H1 (cell line): ENCODE measurements around the gene DMWD. TPM values are rescaled to one million over a fixed set of nuclear protein-coding genes. Genes with fewer than 3 reads are reported as not detected.

Experiments used
- CTCF ChIA-PET: fragments of 300-600 bp; sonication (Branson Sonifier 250); formaldehyde crosslinking; loops from one replicate; lab custom pipeline; 2021; ENCODE audit not compliant: partially characterized antibody; lab: Charles Lee
- POLR2A ChIA-PET: fragments of 300-600 bp; sonication (Branson Sonifier 250); formaldehyde crosslinking; loops from one replicate; lab custom pipeline; 2021; ENCODE audit warnings: inconsistent platforms; ENCODE audit not compliant: partially characterized antibody; lab: Charles Lee
- DNase-seq, 2 experiments: peaks; one replicate each; pipeline versions ENCODE4 v3.0.0 to v3.0.0-alpha.2; 2010 to 2022; ENCODE audit warnings: low spot score in 2 of 2, low read depth in 1 of 2, mixed read lengths in 1 of 2
- FAIRE-seq: peaks from 2 replicates; lab custom pipeline; 2011; peaks lifted over from hg19 to GRCh38; lab: Jason Lieb, UNC
- H2AFZ ChIP-seq: 2 replicates; pipeline ENCODE4 v1.8.1; 2012; ENCODE audit warnings: low read length, inconsistent platforms
- H2AK5ac ChIP-seq: 2 replicates; pipeline ENCODE4 v1.6.1; 2013; ENCODE audit warnings: low read depth, low read length
- H2BK120ac ChIP-seq: replicated peaks from 2 replicates; pipeline ENCODE3; 2013; ENCODE audit warnings: low read depth, low read length, inconsistent platforms
- H2BK12ac ChIP-seq: 2 replicates; pipeline ENCODE4 v1.6.1; 2013; ENCODE audit warnings: low read depth, low read length
- H2BK15ac ChIP-seq: 2 replicates; pipeline ENCODE4 v1.6.1; 2013; ENCODE audit warnings: low read length
- H2BK20ac ChIP-seq: 2 replicates; pipeline ENCODE4 v1.6.1; 2013; ENCODE audit warnings: low read length
- H2BK5ac ChIP-seq: 2 replicates; pipeline ENCODE4 v1.6.1; 2013; ENCODE audit warnings: low read depth, low read length
- H3K14ac ChIP-seq: 2 replicates; pipeline ENCODE4 v1.6.1; 2013; ENCODE audit warnings: inconsistent platforms; ENCODE audit not compliant: insufficient read length
- H3K18ac ChIP-seq: 2 replicates; pipeline ENCODE4 v1.6.1; 2013; ENCODE audit warnings: low read length; ENCODE audit errors: extremely low read depth
- H3K23ac ChIP-seq: 2 replicates; pipeline ENCODE4 v1.6.1; 2013; ENCODE audit warnings: inconsistent platforms; ENCODE audit not compliant: insufficient read length
- H3K23me2 ChIP-seq: 2 replicates; pipeline ENCODE4 v1.6.1; 2013; ENCODE audit warnings: low read depth, low read length
- H3K27ac ChIP-seq: 2 replicates; pipeline ENCODE4 v1.6.1; 2011; ENCODE audit warnings: low read depth, low read length, inconsistent platforms
- H3K27me3 ChIP-seq, 4 experiments: replicated peaks in 1 of 4; 1 replicate in 1 of 4; 2 replicates in 3 of 4; pipeline versions ENCODE4 v1.6.1 to v1.8.1; 2011 to 2013; ENCODE audit warnings: low read length in 3 of 4, mild to moderate bottlenecking in 3 of 4, inconsistent platforms in 2 of 4, mixed read lengths in 2 of 4, moderate library complexity in 1 of 4; ENCODE audit not compliant: control insufficient read depth in 3 of 4, insufficient read depth in 3 of 4; ENCODE audit errors: extremely low read depth in 1 of 4
- H3K36me3 ChIP-seq, 4 experiments: 2 replicates each; pipeline versions ENCODE4 v1.6.1 to v1.8.1; 2011 to 2013; ENCODE audit warnings: mild to moderate bottlenecking in 4 of 4, low read length in 3 of 4, moderate library complexity in 2 of 4, control low read depth in 1 of 4, inconsistent platforms in 1 of 4; ENCODE audit not compliant: insufficient read depth in 4 of 4, control insufficient read depth in 2 of 4
- H3K4ac ChIP-seq: replicated peaks from 2 replicates; pipeline ENCODE3; 2013; ENCODE audit warnings: low read length, low read depth, mixed read lengths, inconsistent platforms; ENCODE audit not compliant: insufficient read length
- H3K4me1 ChIP-seq, 4 experiments: replicated peaks in 1 of 4; 1 replicate in 1 of 4; 2 replicates in 3 of 4; pipeline versions ENCODE4 v1.6.1 to v1.8.1; 2011 to 2013; ENCODE audit warnings: low read length in 3 of 4, inconsistent platforms in 2 of 4, mixed read lengths in 1 of 4; ENCODE audit not compliant: insufficient read depth in 4 of 4, control insufficient read depth in 3 of 4
- H3K4me2 ChIP-seq, 2 experiments: 2 replicates each; pipeline versions ENCODE4 v1.6.1 to v1.8.1; 2011 to 2013; ENCODE audit warnings: low read depth in 2 of 2, low read length in 2 of 2, control low read depth in 1 of 2, inconsistent platforms in 1 of 2, mild to moderate bottlenecking in 1 of 2; ENCODE audit not compliant: insufficient read depth in 1 of 2
- H3K4me3 ChIP-seq, 4 experiments: fragments of 200-600, 300-600 bp in 1 of 4; sonication (generic), shearing (Covaris generic), sonication (Bioruptor Twin) in 1 of 4; 2 replicates each; pipeline versions ENCODE4 v1.5.1 to v1.8.1; 2011 to 2016; ENCODE audit warnings: low read length in 4 of 4, low read depth in 3 of 4, control low read depth in 2 of 4, inconsistent platforms in 2 of 4, mild to moderate bottlenecking in 2 of 4, mixed read lengths in 1 of 4, moderate library complexity in 1 of 4; ENCODE audit not compliant: insufficient read depth in 2 of 4; ENCODE audit errors: extremely low read depth in 1 of 4
- H3K56ac ChIP-seq: replicated peaks from 2 replicates; pipeline ENCODE3; 2013; ENCODE audit warnings: low read depth, mild to moderate bottlenecking, mixed read lengths, low read length, inconsistent platforms; ENCODE audit not compliant: insufficient read length
- H3K79me1 ChIP-seq: 2 replicates; pipeline ENCODE4 v1.6.1; 2013; ENCODE audit warnings: low read depth, low read length, control low read depth
- H3K79me2 ChIP-seq, 2 experiments: 2 replicates each; pipeline versions ENCODE4 v1.6.1 to v1.8.1; 2012 to 2013; ENCODE audit warnings: low read length in 2 of 2, mild to moderate bottlenecking in 2 of 2, inconsistent platforms in 1 of 2; ENCODE audit not compliant: insufficient read depth in 2 of 2, control insufficient read depth in 1 of 2
- H3K9ac ChIP-seq, 4 experiments: replicated peaks in 1 of 4; 1 replicate in 1 of 4; 2 replicates in 3 of 4; pipeline versions ENCODE4 v1.6.1 to v1.8.1; 2011 to 2013; ENCODE audit warnings: low read depth in 3 of 4, low read length in 3 of 4, control low read depth in 2 of 4, mild to moderate bottlenecking in 2 of 4, moderate library complexity in 2 of 4, inconsistent platforms in 1 of 4; ENCODE audit errors: extremely low read depth in 1 of 4
- H3K9me3 ChIP-seq, 2 experiments: 2 replicates each; pipeline versions ENCODE4 v1.6.1 to v1.8.1; 2012 to 2013; ENCODE audit warnings: mild to moderate bottlenecking in 2 of 2, moderate library complexity in 2 of 2, control low read depth in 1 of 2, inconsistent platforms in 1 of 2, low read depth in 1 of 2, low read length in 1 of 2, mixed read lengths in 1 of 2; ENCODE audit not compliant: insufficient read depth in 2 of 2
- H4K20me1 ChIP-seq, 2 experiments: replicated peaks in 1 of 2; 2 replicates each; pipeline versions ENCODE3 to v1.8.1; 2011 to 2013; ENCODE audit warnings: inconsistent platforms in 2 of 2, low read length in 2 of 2, mild to moderate bottlenecking in 1 of 2; ENCODE audit not compliant: insufficient read depth in 2 of 2, control insufficient read depth in 1 of 2
- H4K5ac ChIP-seq: 2 replicates; pipeline ENCODE4 v1.6.1; 2013; ENCODE audit warnings: low read length, low read depth, mixed read lengths, inconsistent platforms; ENCODE audit not compliant: insufficient read length
- H4K8ac ChIP-seq: 2 replicates; pipeline ENCODE4 v1.8.0; 2013; ENCODE audit warnings: mild to moderate bottlenecking, moderate library complexity, low read length, inconsistent platforms; ENCODE audit not compliant: insufficient read depth; ENCODE audit errors: extremely low read depth
- H4K91ac ChIP-seq: replicated peaks from 2 replicates; pipeline ENCODE3; 2013; ENCODE audit warnings: low read length, mixed read lengths, inconsistent platforms; ENCODE audit not compliant: insufficient read length
- BCL11A ChIP-seq, 2 experiments: IDR thresholded peaks; one replicate each; pipeline ENCODE4 v1.6.1; 2011; ENCODE audit warnings: low read depth in 2 of 2, low read length in 2 of 2, mild to moderate bottlenecking in 2 of 2
- CBX5 ChIP-seq: fragments of 300-800, 300-1000 bp; sonication (generic); IDR thresholded peaks from 2 replicates; pipeline ENCODE4 v1.7.1; 2016; ENCODE audit warnings: antibody characterized with exemption, low read length, low read depth
- POU5F1 ChIP-seq: IDR thresholded peaks from 2 replicates; pipeline ENCODE4 v1.6.1; 2011; ENCODE audit warnings: low read depth, mild to moderate bottlenecking, low read length, moderate library complexity
- SAP30 ChIP-seq: fragments of 300-600 bp; sonication (generic); IDR thresholded peaks from 2 replicates; pipeline ENCODE4 v1.7.1; 2012; ENCODE audit warnings: low read length, moderate library complexity, mild to moderate bottlenecking, inconsistent platforms; ENCODE audit not compliant: insufficient read depth, insufficient replicate concordance
- ZNF274 ChIP-seq: IDR thresholded peaks from 2 replicates; pipeline ENCODE4 v1.7.0; 2012; ENCODE audit warnings: low read length, borderline replicate concordance; ENCODE audit errors: extremely low read depth
- WGBS, 2 experiments: shearing (Covaris generic) in 1 of 2; methylation state at CpG; one replicate each; pipeline versions ENCODE4 v1.1.6 to v1.1.7; 2013 to 2015; ENCODE audit warnings: low lambda C conversion rate in 2 of 2, mixed read lengths in 2 of 2, inconsistent platforms in 1 of 2, low coverage in 1 of 2, missing lambda C conversion rate in 1 of 2; ENCODE audit not compliant: insufficient replicate concordance in 2 of 2, insufficient coverage in 1 of 2, insufficient read length in 1 of 2; ENCODE audit errors: extremely low coverage in 1 of 2, missing lambda C conversion rate in 1 of 2; 5-methylcytosine and 5-hydroxymethylcytosine counted together
- polyA plus RNA-seq, 7 experiments: library from polyadenylated mRNA; depleted of rRNA in 3 of 7; stranded (reverse) in 5 of 7; unstranded in 2 of 7; fragments of >200 nt in 5 of 7; fragments of 200-250 nt in 2 of 7; gene quantifications; 1 replicate in 5 of 7; 2 replicates in 1 of 7; 4 replicates in 1 of 7; pipeline versions ENCODE4 v1.2.1 to v1.2.3, GENCODE V29; 2011 to 2013; ENCODE audit warnings: missing spikeins in 2 of 7, mixed read lengths in 2 of 7
- total RNA-seq: library from RNA; stranded (reverse); fragmentation: NEBNext Ultra II Directional; extraction: Animal tissue kit (Norgen Biotek cat#: 25700); gene quantifications from 2 replicates; pipeline ENCODE4 v1.2.1, GENCODE V29; 2021

DMWD gene
- total and polyA plus RNA-seq, 2 of the 8 experiments (the other 6 are each of a cell fraction or from before 2014, with no cell fraction given), result 13.6 to 41.0 TPM

DNA sequence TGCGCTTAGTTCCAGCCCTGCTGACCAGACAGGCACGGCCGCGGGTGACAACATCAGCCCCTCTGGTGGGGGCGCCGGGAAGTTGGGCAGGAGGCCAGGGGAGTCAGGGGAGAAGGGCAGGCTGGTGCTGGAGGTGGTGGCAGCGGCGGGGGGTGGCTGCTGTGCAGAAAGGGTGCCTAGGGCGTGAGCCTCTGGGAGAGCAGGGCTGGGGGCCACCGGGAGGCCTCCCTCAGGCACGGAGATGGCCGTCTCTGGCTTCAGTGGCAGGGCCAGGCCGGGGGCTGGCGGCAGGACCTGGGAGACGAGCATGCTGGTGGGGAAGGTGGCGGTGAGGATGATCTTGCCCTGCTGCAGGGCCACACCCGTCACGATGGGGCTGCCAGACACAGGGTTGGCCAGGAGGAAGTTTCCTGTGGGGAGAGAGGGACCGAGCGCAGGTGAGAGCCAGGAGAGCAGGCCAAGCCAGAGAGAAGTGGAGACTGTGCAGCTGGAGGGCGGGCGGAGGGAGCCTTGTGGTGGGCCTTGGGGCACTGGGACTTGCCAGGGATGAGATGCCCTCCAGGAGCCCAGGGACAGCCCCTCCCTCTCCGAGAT, 26.8 kb downstream of the DMWD start:
- FAIRE-seq, result no peak
- 81% methylated on average over 20 of the region's 23 CpGs; no CpG with 5 or more reads in 1 of the 2 experiments for WGBS, 2 experiments
- Histone ChIP-seq H2BK20ac (no peak overlapping the region), H3K14ac (no peak overlapping the region), H3K79me1 (no peaks in the 10 kb centered on the region), H3K27ac (no peak overlapping the region), H3K56ac (no peak overlapping the region), H2BK12ac (peak overlapping the region; percentile 84; the same call in 1 of the 2 replicates), H3K79me2 (no peaks in the 10 kb centered on the region), H3K18ac (no peak overlapping the region), H2AK5ac (peak overlapping the region; percentile 60; the same call in 1 of the 2 replicates), H3K23ac (no peak overlapping the region), H3K9me3 (no peaks in the 10 kb centered on the region), H3K4me3 (no peak overlapping the region; a peak in 1 of 8 replicates), H3K36me3 (no peaks in the 10 kb centered on the region), H2BK15ac (peak overlapping the region; percentile 61; the same call in 1 of the 2 replicates), H2BK5ac (peak overlapping the region; percentile 80), H3K4me2 (no peak overlapping the region; a peak in 1 of 4 replicates), H3K23me2 (peaks cover 21% of the 10 kb centered on the region), H2AFZ (no peak overlapping the region), H4K8ac (peak overlapping the region; percentile 71; the same call in 1 of the 2 replicates), H3K27me3 (peaks cover 0 to 2% (median 0%) of the 10 kb centered on the region in 4 experiments; a peak in 1 of 7 replicates), H3K4me1 (peaks cover 7 to 37% (median 29%) of the 10 kb centered on the region in 4 experiments), H2BK120ac (no peak overlapping the region), H4K91ac (peak overlapping the region; percentile 34), H4K5ac (no peak overlapping the region), H3K4ac (no peak overlapping the region), H4K20me1 (peaks cover 0 to 3% of the 10 kb centered on the region in 2 experiments), H3K9ac (no peak overlapping the region)
- DNase-seq, result no peak
- ChIA-PET POLR2A (interaction anchor here (0.5 to 16.2 kb wide), 8 partner anchors 12 to 147 kb away, joined by 3 to 284 read pairs (median 60); partner anchors contain the start of genes FBXO46, MEIOSIN and RSPH6A), CTCF (interaction anchor here (1.0 to 2.4 kb wide), 4 partner anchors 9 to 13 kb away, joined by 3 to 16 read pairs (median 11); no protein-coding TSS in a partner anchor)
- TF ChIP-seq BCL11A (IDR thresholded peaks at IDR 0.05; ENCODE audit: low read depth in 2 of 2, low read length in 2 of 2) (no peak), CBX5 (no peak), POU5F1 (no peak), SAP30 (no peak), ZNF274 (no peak)
